Gastroesophageal sphincter (tissue), 3 donors: ENCODE measurements around the gene SSTR3.

Experiments
- POLR2A ChIP-seq, 2 donors: fragments of 450-650 bp; IDR thresholded peaks; one replicate each; pipeline ENCODE4 v1.6.1; 2017; ENCODE audit warnings: antibody characterized with exemption in 2 of 2, mild to moderate bottlenecking in 2 of 2, moderate library complexity in 1 of 2
- TF ChIP-seq, protein P1 (sequence below), 4 experiments: fragments of 200-600 bp in 2 of 4; fragments of 450-650 bp in 2 of 4; sonication (generic) in 1 of 4; IDR thresholded peaks; one replicate each; pipeline ENCODE4 v1.5.1; 2017 to 2019; ENCODE audit warnings: antibody characterized with exemption in 4 of 4, mild to moderate bottlenecking in 2 of 4, moderate library complexity in 2 of 4

DNA sequence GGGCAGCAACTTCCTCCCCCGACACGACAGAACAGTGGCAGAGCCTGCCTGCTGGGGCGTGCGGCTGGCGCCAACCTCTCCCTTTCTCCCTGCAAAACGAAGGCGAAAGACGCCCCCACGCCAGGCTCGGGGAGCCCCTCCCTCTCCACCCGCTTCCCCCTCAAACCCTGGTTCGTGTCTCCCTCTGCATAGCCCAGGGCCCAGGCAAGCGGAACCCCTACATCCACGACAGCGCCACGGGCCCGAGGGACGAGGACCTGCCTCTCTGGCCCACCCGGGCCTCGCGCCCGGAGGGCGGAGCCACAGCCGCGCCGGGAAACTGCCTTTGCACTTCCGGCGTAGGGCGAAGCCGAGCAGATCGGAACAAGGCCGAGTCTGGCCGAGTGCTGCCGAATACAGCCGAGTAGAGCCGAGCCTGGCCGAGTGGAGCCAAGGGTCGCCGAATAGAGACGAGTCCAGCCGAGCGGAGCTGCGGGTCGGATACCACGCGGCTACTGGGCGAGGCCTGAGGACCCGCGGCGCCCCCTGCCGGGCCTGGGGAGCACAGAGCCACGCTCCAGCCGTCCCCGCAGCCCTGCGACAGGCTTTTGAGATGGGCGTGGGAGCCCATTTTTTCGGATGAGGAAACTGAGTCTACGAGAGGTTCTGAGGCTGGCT, 13.0 kb downstream of the SSTR3 start:
- TF ChIP-seq, protein P1, sequence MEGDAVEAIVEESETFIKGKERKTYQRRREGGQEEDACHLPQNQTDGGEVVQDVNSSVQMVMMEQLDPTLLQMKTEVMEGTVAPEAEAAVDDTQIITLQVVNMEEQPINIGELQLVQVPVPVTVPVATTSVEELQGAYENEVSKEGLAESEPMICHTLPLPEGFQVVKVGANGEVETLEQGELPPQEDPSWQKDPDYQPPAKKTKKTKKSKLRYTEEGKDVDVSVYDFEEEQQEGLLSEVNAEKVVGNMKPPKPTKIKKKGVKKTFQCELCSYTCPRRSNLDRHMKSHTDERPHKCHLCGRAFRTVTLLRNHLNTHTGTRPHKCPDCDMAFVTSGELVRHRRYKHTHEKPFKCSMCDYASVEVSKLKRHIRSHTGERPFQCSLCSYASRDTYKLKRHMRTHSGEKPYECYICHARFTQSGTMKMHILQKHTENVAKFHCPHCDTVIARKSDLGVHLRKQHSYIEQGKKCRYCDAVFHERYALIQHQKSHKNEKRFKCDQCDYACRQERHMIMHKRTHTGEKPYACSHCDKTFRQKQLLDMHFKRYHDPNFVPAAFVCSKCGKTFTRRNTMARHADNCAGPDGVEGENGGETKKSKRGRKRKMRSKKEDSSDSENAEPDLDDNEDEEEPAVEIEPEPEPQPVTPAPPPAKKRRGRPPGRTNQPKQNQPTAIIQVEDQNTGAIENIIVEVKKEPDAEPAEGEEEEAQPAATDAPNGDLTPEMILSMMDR (IDR thresholded peaks at IDR 0.05) = peak in 3 of 4 experiments; percentile 91 to 95 (median 94)
- TF ChIP-seq POLR2A (IDR thresholded peaks at IDR 0.05) = peak; percentile 95 to 97
